Endothelial cell of umbilical vein (primary cell): ENCODE data around the gene TYK2. TPM values are rescaled to one million over a fixed set of nuclear protein-coding genes. Genes with fewer than 3 reads are reported as not detected.

Source experiments
- BruUV-seq: library from RNA; stranded (reverse); fragments of 400-500 nt; replicated peaks from 2 replicates; lab custom pipeline; 2021; lab: Mats Ljungman, UMichigan
- CTCF ChIA-PET: fragments of 300-600, 350-600 bp; sonication (Branson Sonifier 250); formaldehyde crosslinking; loops from one replicate; lab custom pipeline; 2021; ENCODE audit warnings: antibody characterized with exemption, inconsistent platforms; lab: Charles Lee
- POLR2A ChIA-PET: fragments of 300-600, 350-600 bp; sonication (Branson Sonifier 250); formaldehyde crosslinking; loops from one replicate; lab custom pipeline; 2021; ENCODE audit warnings: antibody characterized with exemption, inconsistent platforms; lab: Charles Lee
- DNase-seq: peaks from one replicate; pipeline ENCODE4 v3.0.0-alpha.2; 2011; ENCODE audit warnings: low read depth, low spot score
- FAIRE-seq: peaks from 2 replicates; lab custom pipeline; 2011; peaks lifted over from hg19 to GRCh38; lab: Jason Lieb, UNC
- H2AFZ ChIP-seq: 2 replicates; pipeline ENCODE4 v1.6.0; 2012; ENCODE audit warnings: low read depth, low read length, control low read depth, inconsistent platforms
- H3K27ac ChIP-seq: 2 replicates; pipeline ENCODE4 v1.5.1; 2011; ENCODE audit warnings: low read depth, mild to moderate bottlenecking, control low read depth, low read length, moderate library complexity; ENCODE audit not compliant: insufficient read depth
- H3K27me3 ChIP-seq, 2 experiments: 2 replicates each; pipeline versions ENCODE4 v1.6.0 to v1.6.1; 2011; ENCODE audit warnings: low read length in 2 of 2, mixed read lengths in 1 of 2; ENCODE audit not compliant: control insufficient read depth in 2 of 2, insufficient read depth in 2 of 2
- H3K36me3 ChIP-seq, 2 experiments: 2 replicates in 1 of 2; 3 replicates in 1 of 2; pipeline ENCODE4 v1.5.1; 2011; ENCODE audit warnings: low read length in 2 of 2, mild to moderate bottlenecking in 1 of 2, moderate library complexity in 1 of 2; ENCODE audit not compliant: control insufficient read depth in 2 of 2, insufficient read depth in 2 of 2; ENCODE audit errors: extremely low read depth in 1 of 2
- H3K4me1 ChIP-seq: 3 replicates; pipeline ENCODE4 v1.5.1; 2011; ENCODE audit warnings: mild to moderate bottlenecking, low read length; ENCODE audit not compliant: control insufficient read depth, insufficient read depth; ENCODE audit errors: extremely low read depth
- H3K4me2 ChIP-seq: 2 replicates; pipeline ENCODE4 v1.6.1; 2011; ENCODE audit warnings: low read length, control low read depth, mixed read lengths; ENCODE audit not compliant: insufficient read depth
- H3K4me3 ChIP-seq, 3 experiments: fragments of 200-600 bp in 1 of 3; sonication (generic), shearing (Covaris generic) in 1 of 3; replicated peaks in 1 of 3; 2 replicates each; pipeline ENCODE4 v1.5.1; 2011 to 2016; ENCODE audit warnings: control low read depth in 3 of 3, low read length in 3 of 3, mild to moderate bottlenecking in 2 of 3, inconsistent platforms in 1 of 3, low read depth in 1 of 3, moderate library complexity in 1 of 3; ENCODE audit not compliant: insufficient read depth in 1 of 3
- H3K79me2 ChIP-seq: 2 replicates; pipeline ENCODE4 v1.6.0; 2012; ENCODE audit warnings: low read length, inconsistent platforms; ENCODE audit not compliant: control insufficient read depth, insufficient read depth
- H3K9ac ChIP-seq: replicated peaks from 2 replicates; pipeline ENCODE3; 2011; ENCODE audit warnings: low read length, control low read depth; ENCODE audit not compliant: insufficient read depth; ENCODE audit errors: extremely low read depth
- H3K9me1 ChIP-seq: replicated peaks from 3 replicates; pipeline ENCODE4 v1.6.0; 2011; ENCODE audit warnings: mild to moderate bottlenecking, low read length; ENCODE audit not compliant: control insufficient read depth, insufficient read depth; ENCODE audit errors: extremely low read depth
- H3K9me3 ChIP-seq: replicated peaks from 2 replicates; pipeline ENCODE4 v1.5.1; 2012; ENCODE audit warnings: low read length, inconsistent platforms; ENCODE audit not compliant: control insufficient read depth, insufficient read depth
- H4K20me1 ChIP-seq: replicated peaks from 2 replicates; pipeline ENCODE3; 2011; ENCODE audit warnings: mild to moderate bottlenecking, low read length; ENCODE audit not compliant: control insufficient read depth, insufficient read depth; ENCODE audit errors: extremely low read depth
- CTCF ChIP-seq, 2 donors: IDR thresholded peaks; 1 replicate in 1 of 2; 2 replicates in 1 of 2; pipeline ENCODE4 v1.5.1; 2011; ENCODE audit warnings: low read length in 2 of 2, mild to moderate bottlenecking in 2 of 2, moderate library complexity in 2 of 2, control low read depth in 1 of 2, inconsistent platforms in 1 of 2, low read depth in 1 of 2; ENCODE audit not compliant: insufficient read depth in 1 of 2; ENCODE audit errors: extremely low read depth in 1 of 2
- EZH2 ChIP-seq: IDR thresholded peaks from 2 replicates; pipeline ENCODE4 v1.6.1; 2012; ENCODE audit warnings: borderline replicate concordance, low read depth, mild to moderate bottlenecking, moderate library complexity, low read length, inconsistent platforms; ENCODE audit not compliant: severe bottlenecking
- FOS ChIP-seq: IDR thresholded peaks from 2 replicates; pipeline ENCODE4 v1.6.1; 2011; ENCODE audit warnings: mild to moderate bottlenecking, low read length, moderate library complexity, borderline replicate concordance; ENCODE audit not compliant: insufficient read depth
- GATA2 ChIP-seq: IDR thresholded peaks from 2 replicates; pipeline ENCODE4 v1.7.0; 2011; ENCODE audit warnings: low read depth, mild to moderate bottlenecking, moderate library complexity, mixed read lengths, low read length; ENCODE audit not compliant: insufficient read length, insufficient read depth
- JUN ChIP-seq: IDR thresholded peaks from 2 replicates; pipeline ENCODE4 v1.6.1; 2011; ENCODE audit warnings: borderline replicate concordance, low read depth; ENCODE audit not compliant: insufficient read length, insufficient read depth
- MAX ChIP-seq: IDR thresholded peaks from 2 replicates; pipeline ENCODE4 v1.6.1; 2011; ENCODE audit not compliant: insufficient read depth, insufficient read length
- MYC ChIP-seq: IDR thresholded peaks from one replicate; pipeline ENCODE4 v1.6.1; 2011; ENCODE audit warnings: mild to moderate bottlenecking, low read depth, low read length
- POLR2A ChIP-seq: IDR thresholded peaks from 2 replicates; pipeline ENCODE4 v1.6.1; 2012; ENCODE audit warnings: low read depth, mild to moderate bottlenecking, control low read depth, low read length
- POLR2AphosphoS5 ChIP-seq: IDR thresholded peaks from 2 replicates; pipeline ENCODE4 v1.6.1; 2012; ENCODE audit warnings: low read depth, mild to moderate bottlenecking, control low read depth, low read length, moderate library complexity; ENCODE audit not compliant: insufficient read depth
- dilution Hi-C: fragments of 300-500 bp; cut with MboI; formaldehyde crosslinking; loops from one replicate; pipeline ENCODE4 v1.15.0; 2019; ENCODE audit warnings: low sequenced_read_pairs; ENCODE audit not compliant: extremely low pct_ligation_motif_present
- intact Hi-C: fragments of 100-400 bp; cut with micrococcal nuclease; formaldehyde crosslinking; loops from one replicate; pipeline ENCODE4 v1.10.0; 2022
- polyA plus RNA-seq, 4 experiments: library from polyadenylated mRNA; depleted of rRNA in 3 of 4; stranded (reverse) in 3 of 4; unstranded in 1 of 4; fragments of >200 nt; gene quantifications; 2 replicates each; pipeline versions ENCODE4 v1.2.1 to v1.2.3, GENCODE V29; 2011 to 2012; ENCODE audit warnings: missing spikeins in 1 of 4
- total RNA-seq: library from RNA; stranded (reverse); gene quantifications from 2 replicates; pipeline ENCODE4 v1.2.3, GENCODE V29; 2021

Gene TYK2
- total and polyA plus RNA-seq, 2 donors (not counting 3 experiments of a cell fraction or from before 2014, with no cell fraction given): 92.9 to 138 TPM

- Histone ChIP-seq H3K36me3 (peaks cover 3 to 15% of the 10 kb centered on the region in 2 experiments), H3K9me1 (no peaks in the 10 kb centered on the region), H3K4me1 (no peaks in the 10 kb centered on the region), H3K27ac (no peak overlapping the region), H2AFZ (no peak overlapping the region), H3K27me3 (no peaks in the 10 kb centered on the region), H4K20me1 (no peaks in the 10 kb centered on the region), H3K4me2 (no peak overlapping the region), H3K9ac (no peak overlapping the region), H3K79me2 (no peaks in the 10 kb centered on the region), H3K4me3 (no peak overlapping the region), H3K9me3 (no peaks in the 10 kb centered on the region)
- DNase-seq (no peak), FAIRE-seq (no peak)
- TF ChIP-seq GATA2: no peak
- no peak for TF ChIP-seq MAX
- TF ChIP-seq JUN: no peak
- no peak for TF ChIP-seq POLR2A
- TF ChIP-seq MYC: no peak
- TF ChIP-seq EZH2: no peak
- no peak for TF ChIP-seq POLR2AphosphoS5
- no peak for TF ChIP-seq CTCF (IDR thresholded peaks at IDR 0.05; ENCODE audit: extremely low read depth in 1 of 2, insufficient read depth in 1 of 2, low read depth in 1 of 2, low read length in 2 of 2)
- no peak for TF ChIP-seq FOS
- intact Hi-C loops: no loop called here
- no TSS peak for BruUV-seq
- POLR2A ChIA-PET: interaction anchor here (0.7 kb wide), 1 partner anchor 83 kb away, joined by 3 read pairs; no protein-coding TSS in a partner anchor
- dilution Hi-C loops: no loop called here
- CTCF ChIA-PET: interaction anchor here (1.4 to 1.5 kb wide), 2 partner anchors 16 to 114 kb away, joined by 5 to 10 read pairs; no protein-coding TSS in a partner anchor
Observed at GRCh38 chr19:10372690-10373089, 7.7 kb downstream of the TYK2 start.
